MCF 10A (cell line): ENCODE measurements around the gene LY6G5C. TPM values are rescaled to one million over a fixed set of nuclear protein-coding genes. Genes with fewer than 3 reads are reported as not detected.
A peak's percentile ranks its signal among the peaks of the same experiment; 100 is the strongest.

Source experiments
- BruUV-seq: library from RNA; stranded (reverse); fragments of 400-500 nt; replicated peaks from 2 replicates; lab custom pipeline; 2021; lab: Mats Ljungman, UMichigan
- CTCF ChIA-PET: fragments of 300-600 bp; sonication (Branson Sonifier 250); formaldehyde crosslinking; extraction: SDS; loops from one replicate; lab custom pipeline; 2021; ENCODE audit warnings: antibody characterized with exemption, inconsistent platforms; lab: Yijun Ruan, JAX
- POLR2A ChIA-PET: fragments of 300-600, 350-650 bp; sonication (Branson Sonifier 250); formaldehyde crosslinking; extraction: SDS; loops from one replicate; lab custom pipeline; 2020; ENCODE audit warnings: antibody characterized with exemption, inconsistent platforms; lab: Yijun Ruan, JAX
- DNase-seq: peaks from one replicate; pipeline ENCODE4 v3.0.0-alpha.2; 2018; ENCODE audit not compliant: unreplicated experiment
- H3K27ac Mint-ChIP-seq: one replicate; pipeline ENCODE4 v1.8.0; 2022; ENCODE audit warnings: mild to moderate bottlenecking, low read depth, mixed read lengths; ENCODE audit not compliant: unreplicated experiment
- H3K27me3 Mint-ChIP-seq: one replicate; pipeline ENCODE4 v1.8.0; 2022; ENCODE audit warnings: mixed read lengths; ENCODE audit not compliant: insufficient read depth, unreplicated experiment
- H3K36me3 Mint-ChIP-seq: one replicate; pipeline ENCODE4 v1.8.0; 2022; ENCODE audit warnings: mild to moderate bottlenecking, moderate library complexity, mixed read lengths; ENCODE audit not compliant: insufficient read depth, unreplicated experiment
- H3K4me1 Mint-ChIP-seq: one replicate; pipeline ENCODE4 v1.8.0; 2022; ENCODE audit warnings: mixed read lengths; ENCODE audit not compliant: insufficient read depth, unreplicated experiment
- H3K4me3 Mint-ChIP-seq: one replicate; pipeline ENCODE4 v1.8.0; 2022; ENCODE audit warnings: mild to moderate bottlenecking, moderate library complexity, mixed read lengths; ENCODE audit not compliant: unreplicated experiment
- H3K9me3 Mint-ChIP-seq: one replicate; pipeline ENCODE4 v1.8.0; 2022; ENCODE audit warnings: mixed read lengths; ENCODE audit not compliant: unreplicated experiment
- intact Hi-C: fragments of 100-400 bp; cut with micrococcal nuclease; formaldehyde crosslinking; loops from 2 replicates; pipeline ENCODE4 v1.14.1; 2022
- total RNA-seq: library from RNA; stranded (reverse); gene quantifications from 2 replicates; pipeline ENCODE4 v1.2.3, GENCODE V29; 2022
- TF ChIP-seq, protein P1 (sequence below): fragments of 200-600 bp; IDR thresholded peaks from one replicate; pipeline ENCODE4 v1.8.0; 2022; ENCODE audit warnings: antibody characterized with exemption, mild to moderate bottlenecking; ENCODE audit not compliant: unreplicated experiment

The LY6G5C gene
- total RNA-seq, 1 experiment from 2014 or later = 1.4 TPM

DNA sequence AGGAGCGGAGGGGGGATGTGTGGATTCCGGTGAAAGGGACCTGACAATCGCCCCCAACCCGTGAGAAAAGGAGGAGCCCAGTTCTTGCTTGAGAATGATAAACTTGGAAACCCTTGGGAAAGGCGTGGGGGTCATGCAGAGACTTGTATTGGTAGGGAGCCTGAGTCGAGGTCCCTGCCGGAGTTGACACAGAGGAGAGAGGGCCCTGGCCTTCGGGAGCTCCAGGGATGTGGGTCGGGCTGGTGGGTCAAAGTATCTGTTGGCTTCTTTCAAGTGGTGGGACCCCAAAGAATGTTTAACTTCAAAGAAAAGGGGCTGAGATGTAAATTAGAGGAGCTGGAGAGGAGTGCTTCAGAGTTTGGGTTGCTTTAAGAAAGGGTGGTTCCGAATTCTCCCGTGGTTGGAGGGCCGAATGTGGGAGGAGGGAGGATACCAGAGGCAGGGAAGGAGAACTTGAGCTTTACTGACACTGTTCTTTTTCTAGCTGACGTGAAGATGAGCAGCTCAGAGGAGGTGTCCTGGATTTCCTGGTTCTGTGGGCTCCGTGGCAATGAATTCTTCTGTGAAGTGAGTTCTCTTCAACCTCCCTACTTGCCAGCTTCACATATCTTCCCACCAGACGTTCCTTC is 14.4 kb downstream of the LY6G5C start:
- Mint-ChIP-seq H3K27ac (peak overlapping the region; percentile 99), H3K4me1 (peaks cover 25% of the 10 kb centered on the region), H3K27me3 (no peaks in the 10 kb centered on the region), H3K4me3 (peak overlapping the region; percentile 99), H3K9me3 (no peaks in the 10 kb centered on the region), H3K36me3 (peaks cover 78% of the 10 kb centered on the region)
- POLR2A ChIA-PET = interaction anchor here (0.5 to 7.9 kb wide), 18 partner anchors 11 to 529 kb away, joined by 3 to 263 read pairs (median 4); partner anchors contain the start of genes ABHD16A, APOM, ATP6V1G2 and BAG6
- DNase-seq = no peak
- CTCF ChIA-PET = interaction anchor here (0.6 to 1.1 kb wide), 6 partner anchors 12 to 1132 kb away, joined by 3 to 5 read pairs (median 3); no protein-coding TSS in a partner anchor
- intact Hi-C loops = no loop called here
- TF ChIP-seq, protein P1, sequence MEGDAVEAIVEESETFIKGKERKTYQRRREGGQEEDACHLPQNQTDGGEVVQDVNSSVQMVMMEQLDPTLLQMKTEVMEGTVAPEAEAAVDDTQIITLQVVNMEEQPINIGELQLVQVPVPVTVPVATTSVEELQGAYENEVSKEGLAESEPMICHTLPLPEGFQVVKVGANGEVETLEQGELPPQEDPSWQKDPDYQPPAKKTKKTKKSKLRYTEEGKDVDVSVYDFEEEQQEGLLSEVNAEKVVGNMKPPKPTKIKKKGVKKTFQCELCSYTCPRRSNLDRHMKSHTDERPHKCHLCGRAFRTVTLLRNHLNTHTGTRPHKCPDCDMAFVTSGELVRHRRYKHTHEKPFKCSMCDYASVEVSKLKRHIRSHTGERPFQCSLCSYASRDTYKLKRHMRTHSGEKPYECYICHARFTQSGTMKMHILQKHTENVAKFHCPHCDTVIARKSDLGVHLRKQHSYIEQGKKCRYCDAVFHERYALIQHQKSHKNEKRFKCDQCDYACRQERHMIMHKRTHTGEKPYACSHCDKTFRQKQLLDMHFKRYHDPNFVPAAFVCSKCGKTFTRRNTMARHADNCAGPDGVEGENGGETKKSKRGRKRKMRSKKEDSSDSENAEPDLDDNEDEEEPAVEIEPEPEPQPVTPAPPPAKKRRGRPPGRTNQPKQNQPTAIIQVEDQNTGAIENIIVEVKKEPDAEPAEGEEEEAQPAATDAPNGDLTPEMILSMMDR = no peak
- no TSS peak for BruUV-seq

DNA sequence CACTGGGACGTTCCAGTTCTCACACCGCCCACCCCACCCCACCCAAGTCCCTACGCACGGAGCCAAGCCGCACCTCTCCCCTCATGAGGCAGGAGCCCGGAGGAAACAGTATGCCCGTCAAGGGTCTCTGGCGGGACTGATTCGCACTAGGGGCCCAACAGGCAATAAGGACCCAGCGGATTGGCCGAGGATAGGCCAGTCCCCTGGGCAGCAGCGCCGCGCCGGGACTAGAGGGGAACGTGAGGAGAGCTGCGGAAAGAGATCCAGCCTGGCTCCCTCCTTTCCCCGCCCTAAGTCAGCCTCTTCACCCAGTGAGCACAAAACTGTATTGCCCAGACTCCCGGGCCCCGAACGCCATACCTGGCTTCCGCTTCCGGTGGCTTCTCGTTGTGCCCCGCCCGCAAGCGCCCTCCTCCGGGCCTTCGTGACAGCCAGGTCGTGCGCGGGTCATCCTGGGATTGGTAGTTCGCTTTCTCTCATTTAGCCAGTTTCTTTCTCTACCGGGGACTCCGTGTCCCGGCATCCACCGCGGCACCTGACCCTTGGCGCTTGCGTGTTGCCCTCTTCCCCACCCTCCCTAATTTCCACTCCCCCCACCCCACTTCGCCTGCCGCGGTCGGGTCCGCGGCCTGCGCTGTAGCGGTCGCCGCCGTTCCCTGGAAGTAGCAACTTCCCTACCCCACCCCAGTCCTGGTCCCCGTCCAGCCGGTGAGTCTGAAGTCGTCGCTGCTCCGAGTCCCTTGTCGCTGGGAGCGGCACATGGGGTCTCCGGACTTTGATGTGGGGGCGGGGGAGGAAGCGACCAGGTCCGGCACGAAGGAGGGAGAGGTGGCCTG is 15.1 kb downstream of the LY6G5C start, which contains the start of gene CSNK2B:
CSNK2B (plus strand) TSS at position 580 of the 836 bp plus-strand sequence. CDS start 752 bp downstream, outside the sequence.
- POLR2A ChIA-PET = interaction anchor here (0.6 to 7.9 kb wide), 29 partner anchors 12 to 1306 kb away, joined by 3 to 263 read pairs (median 7); partner anchors contain the start of genes ABHD16A, APOM, ATP6V1G2 and BAG6
- no TSS peak for BruUV-seq
- peaks cover 81% of the 10 kb centered on the region for H3K36me3 Mint-ChIP-seq
- peak within 1 kb of the TSS; percentile 99 for H3K27ac Mint-ChIP-seq
- no peaks in the 10 kb centered on the region for H3K27me3 Mint-ChIP-seq
- H3K4me3 Mint-ChIP-seq = peak within 1 kb of the TSS; percentile 99
- H3K9me3 Mint-ChIP-seq = no peaks in the 10 kb centered on the region
- H3K4me1 Mint-ChIP-seq = peaks cover 31% of the 10 kb centered on the region
- intact Hi-C loops = no loop called here
- TF ChIP-seq, protein P1 = no peak
- CTCF ChIA-PET = interaction anchor here (0.5 to 1.1 kb wide), 3 partner anchors 11 to 1102 kb away, joined by 3 read pairs; no protein-coding TSS in a partner anchor
- peak; percentile 98 for DNase-seq

DNA sequence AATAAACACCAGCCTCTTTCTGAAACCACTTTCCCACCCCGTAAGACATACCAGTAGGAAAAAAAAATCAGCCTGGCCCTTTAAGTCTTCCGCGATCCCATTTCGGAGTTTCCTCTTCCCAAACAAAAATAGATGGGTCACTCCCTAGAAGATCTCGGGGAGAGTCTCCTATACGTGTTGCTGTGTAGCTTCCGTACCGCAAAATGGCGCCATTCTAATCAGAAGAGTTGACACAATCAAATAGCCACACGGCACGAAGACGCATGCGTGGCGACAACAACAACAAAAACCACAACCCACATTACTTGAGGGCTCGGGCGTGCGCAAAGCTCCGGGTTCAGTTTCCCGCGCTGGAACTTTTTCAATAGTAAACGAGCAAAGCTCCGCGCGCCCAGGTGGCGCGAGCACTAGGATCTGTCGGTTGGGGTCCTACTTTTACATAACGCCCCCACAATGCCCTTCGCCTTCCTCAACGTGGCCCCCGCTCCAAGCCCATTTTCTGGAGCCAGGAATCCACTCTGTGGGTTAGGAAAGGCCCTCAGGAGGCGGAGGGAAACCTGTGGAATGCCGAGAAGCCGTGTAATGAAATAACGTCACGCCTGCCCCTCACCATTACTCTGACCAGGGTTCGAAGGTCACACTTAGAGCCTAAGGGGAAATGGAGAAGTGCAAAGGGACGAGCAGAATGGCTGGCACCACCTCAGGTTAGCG is 15.9 kb downstream of the LY6G5C start, which contains the start of gene GPANK1:
GPANK1 (minus strand) TSS at position 208 of the 711 bp plus-strand sequence. CDS start 519 bp downstream, outside the sequence.
- peak within 1 kb of the TSS; percentile 99 for H3K4me3 Mint-ChIP-seq
- TF ChIP-seq, protein P1 = no peak
- H3K9me3 Mint-ChIP-seq = no peaks in the 10 kb centered on the region
- DNase-seq = peak; percentile 97
- BruUV-seq = no TSS peak
- peaks cover 31% of the 10 kb centered on the region for H3K4me1 Mint-ChIP-seq
- ChIA-PET POLR2A (interaction anchor here (0.6 to 7.9 kb wide), 37 partner anchors 13 to 1307 kb away, joined by 3 to 263 read pairs (median 5); partner anchors contain the start of genes ABHD16A, APOM, BAG6 and CLIC1), CTCF (interaction anchor here (0.7 kb wide), 1 partner anchor 114 kb away, joined by 5 read pairs; no protein-coding TSS in a partner anchor)
- peak within 1 kb of the TSS; percentile 99 for H3K27ac Mint-ChIP-seq
- intact Hi-C loops = loop anchor here (5.0 kb wide), 1 partner anchor 43 kb away; the partner anchor contains the start of gene PRRC2A
- H3K36me3 Mint-ChIP-seq = peaks cover 79% of the 10 kb centered on the region
- no peaks in the 10 kb centered on the region for H3K27me3 Mint-ChIP-seq
